ENCODE data around the gene HARBI1. TPM values are rescaled to one million over a fixed set of nuclear protein-coding genes. Genes with fewer than 3 reads are reported as not detected.

The HARBI1 gene
- total and polyA plus RNA-seq, 9 of the 15 experiments (the other 6 are each of a cell fraction or from before 2014, with no cell fraction given): 3.5 to 8.4 (median 5.5) TPM

- TF ChIP-seq RAD21 (CRISPR knock-in tag; conservative IDR thresholded peaks at IDR 0.05 in 1 of 2, IDR thresholded peaks at IDR 0.05 in 1 of 2) (peak; percentile 78 to 81), GTF2E2 (tag; IDR thresholded peaks at IDR 0.05) (peak; percentile 46; the same call in 1 of the 2 replicates), ZFPM2 (CRISPR knock-in tag; IDR thresholded peaks at IDR 0.05) (no peak), ELF4 (CRISPR knock-in tag; IDR thresholded peaks at IDR 0.05) (0 out of 2 replicates have a peak, but pooled peaks have one; percentile 3), MEF2A (IDR thresholded peaks at IDR 0.05; ENCODE audit: control insufficient read depth, low read depth, low read length) (no peak), ZKSCAN1 (IDR thresholded peaks at IDR 0.05; ENCODE audit: low read depth, low read length) (0 out of 2 replicates have a peak, but pooled peaks have one; percentile 9), NCOA6 (IDR thresholded peaks at IDR 0.05) (no peak), ZNF384 (IDR thresholded peaks at IDR 0.05; ENCODE audit: low read depth, low read length) (0 out of 2 replicates have a peak, but pooled peaks have one; percentile 24), ATF6 (CRISPR knock-in tag; IDR thresholded peaks at IDR 0.05) (0 out of 2 replicates have a peak, but pooled peaks have one; percentile 23), HNRNPUL1 (IDR thresholded peaks at IDR 0.05; ENCODE audit: low read length) (no peak), ZNF347 (CRISPR knock-in tag; IDR thresholded peaks at IDR 0.05; ENCODE audit: low read depth) (no peak), CREB3 (tag; conservative IDR thresholded peaks at IDR 0.05; ENCODE audit: low read depth) (no peak), TGIF2 (CRISPR knock-in tag; IDR thresholded peaks at IDR 0.05) (no peak), ZNF121 (CRISPR knock-in tag; conservative IDR thresholded peaks at IDR 0.05) (no peak), MLLT1 (IDR thresholded peaks at IDR 0.05) (0 out of 4 replicates have a peak, but pooled peaks of 1 of the 2 experiments have one; percentile 50), MYNN (IDR thresholded peaks at IDR 0.05) (no peak), MYNN (CRISPR knock-in tag; IDR thresholded peaks at IDR 0.05) (no peak), ADNP (tag; IDR thresholded peaks at IDR 0.05) (no peak), E2F8 (IDR thresholded peaks at IDR 0.05; ENCODE audit: low read depth, partially characterized antibody) (peak; percentile 20)
- TF ChIP-seq, protein P1, sequence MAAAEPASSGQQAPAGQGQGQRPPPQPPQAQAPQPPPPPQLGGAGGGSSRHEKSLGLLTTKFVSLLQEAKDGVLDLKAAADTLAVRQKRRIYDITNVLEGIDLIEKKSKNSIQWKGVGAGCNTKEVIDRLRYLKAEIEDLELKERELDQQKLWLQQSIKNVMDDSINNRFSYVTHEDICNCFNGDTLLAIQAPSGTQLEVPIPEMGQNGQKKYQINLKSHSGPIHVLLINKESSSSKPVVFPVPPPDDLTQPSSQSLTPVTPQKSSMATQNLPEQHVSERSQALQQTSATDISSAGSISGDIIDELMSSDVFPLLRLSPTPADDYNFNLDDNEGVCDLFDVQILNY (CRISPR knock-in tag; IDR thresholded peaks at IDR 0.05): no peak
Observed at GRCh38 chr11:46617134-46617971, at the start of gene HARBI1, which contains the start of gene ATG13 (continued).

Data from K562 (cell line).